Hair follicular keratinocyte (primary cell): ENCODE measurements around the gene BRD7. TPM values are rescaled to one million over a fixed set of nuclear protein-coding genes. Genes with fewer than 3 reads are reported as not detected.

Experiments used
- total RNA-seq: library from RNA; depleted of rRNA; stranded (reverse); fragments of >200 nt; gene quantifications from 2 replicates; pipeline ENCODE4 v1.2.3, GENCODE V29; 2015

Gene BRD7
- total RNA-seq = 30.1 and 43.1 TPM in 2 replicates

GRCh38 chr16:50368410-50369132 lies at the start of gene BRD7:
Gene BRD7 (minus strand): TSS chr16:50368988. CDS start chr16:50368774, 214 bp downstream.

GRCh38 chr16:50266337-50267091 lies 102.3 kb downstream of the BRD7 start, which contains the start of gene ADCY7:
Gene ADCY7 (plus strand): TSS chr16:50266551. CDS start chr16:50288180, 21,629 bp downstream.

Other genes with a start within 250 kb of the BRD7 start
- gene TENT4B, start 215.7 kb downstream of the BRD7 start, total RNA-seq = 6.4 and 6.5 TPM in 2 replicates
- gene ADCY7, start 102.4 kb downstream of the BRD7 start, total RNA-seq = 7.6 and 17.2 TPM in 2 replicates
- 0.16 and 0.23 TPM in 2 replicates for gene NKD1, start 179.4 kb upstream of the BRD7 start, total RNA-seq